ENCODE data around the gene PCSK4. TPM values are rescaled to one million over a fixed set of nuclear protein-coding genes. Genes with fewer than 3 reads are reported as not detected.

Gene PCSK4
- total and polyA plus RNA-seq, 9 of the 15 experiments (the other 6 are each of a cell fraction or from before 2014, with no cell fraction given), result 0.01 to 9.1 (median 2.1) TPM; not detected in 1

GRCh38 chr19:1538978-1539377 lies 48.8 kb upstream of the PCSK4 start:
- Histone ChIP-seq H3K4me1 (replicated peaks in 1 of 2; ENCODE audit: control insufficient read depth in 2 of 2, insufficient read depth in 2 of 2, low read length in 2 of 2) (peaks cover 8 to 23% of the 10 kb centered on the region in 2 experiments), H3K9ac (ENCODE audit: insufficient read depth in 1 of 2, low read depth in 2 of 2, low read length in 2 of 2) (peak overlapping the region in 1 of 2 experiments; percentile 24; a peak in 1 of 4 replicates), H4K20me1 (replicated peaks; ENCODE audit: control insufficient read depth, insufficient read depth, low read length) (no peaks in the 10 kb centered on the region), H3K27ac (ENCODE audit: extremely low read depth, low read depth, low read length) (no peak overlapping the region), H3K9me3 (replicated peaks; ENCODE audit: control insufficient read depth, insufficient read depth, low read depth, low read length) (no peaks in the 10 kb centered on the region), H3K36me3 (ENCODE audit: control insufficient read depth, insufficient read depth, low read length) (no peaks in the 10 kb centered on the region), H3K4me2 (ENCODE audit: insufficient read depth, low read length) (no peak overlapping the region), H3K79me2 (ENCODE audit: control insufficient read depth, insufficient read depth, low read length) (no peaks in the 10 kb centered on the region), H3K9me1 (ENCODE audit: control insufficient read depth, insufficient read depth, low read length) (no peaks in the 10 kb centered on the region), H2AFZ (ENCODE audit: low read depth, low read length) (no peak overlapping the region), H3K27me3 (ENCODE audit: control insufficient read depth in 2 of 2, insufficient read depth in 2 of 2, low read length in 2 of 2) (no peaks in the 10 kb centered on the region; a peak in 1 of 5 replicates), H3K4me3 (no peak overlapping the region)
- DNase-seq (ENCODE audit: extremely low read depth in 1 of 4, low spot score in 3 of 4), result no peak
- ChIA-PET POLR2A (no interaction called here), CTCF (ENCODE audit: low intra/inter-chr PET ratio) (no interaction called here)
- no peak for FAIRE-seq
- WGBS (ENCODE audit: insufficient coverage, low coverage, missing lambda C conversion rate), result 35% methylated on average over 7 of the region's 15 CpGs
- in situ Hi-C loops (cut with MboI), result no loop called here
- no peak for ATAC-seq
- intact Hi-C loops (cut with micrococcal nuclease), result no loop called here
- no peak for TF ChIP-seq TBP (optimal IDR thresholded peaks at IDR 0.05; ENCODE audit: low read depth, low read length)
- no peak for TF ChIP-seq ATF4 (CRISPR knock-in tag; IDR thresholded peaks at IDR 0.05)
- no peak for TF ChIP-seq ZKSCAN3 (CRISPR knock-in tag; IDR thresholded peaks at IDR 0.05)
- no peak for TF ChIP-seq PML (IDR thresholded peaks at IDR 0.05; ENCODE audit: low read length)
- TF ChIP-seq SMARCB1 (IDR thresholded peaks at IDR 0.05; ENCODE audit: insufficient read length, low read depth), result no peak
- TF ChIP-seq ETS2 (tag; IDR thresholded peaks at IDR 0.05; ENCODE audit: borderline replicate concordance, poor library complexity, severe bottlenecking), result no peak
- TF ChIP-seq PRDM10 (IDR thresholded peaks at IDR 0.05; ENCODE audit: partially characterized antibody), result no peak
- no peak for TF ChIP-seq ZFP36 (IDR thresholded peaks at IDR 0.05; ENCODE audit: low read depth, low read length, partially characterized antibody)
- no peak for TF ChIP-seq MAFG (tag; conservative IDR thresholded peaks at IDR 0.05)
- no peak for TF ChIP-seq XRCC4 (IDR thresholded peaks at IDR 0.05; ENCODE audit: extremely low read depth, insufficient read depth, insufficient read length)
- no peak for TF ChIP-seq CBFA2T2 (conservative IDR thresholded peaks at IDR 0.05)
- TF ChIP-seq SRF (CRISPR knock-in tag; IDR thresholded peaks at IDR 0.05), result no peak
- TF ChIP-seq ZNF165 (CRISPR knock-in tag; IDR thresholded peaks at IDR 0.05; ENCODE audit: borderline replicate concordance), result no peak
- no peak for TF ChIP-seq ZNF395 (CRISPR knock-in tag; IDR thresholded peaks at IDR 0.05)
- TF ChIP-seq NFIX (CRISPR knock-in tag; IDR thresholded peaks at IDR 0.05; ENCODE audit: low read depth), result no peak
- no peak for TF ChIP-seq ATF3 (IDR thresholded peaks at IDR 0.05)
- no peak for TF ChIP-seq ATF3 (CRISPR knock-in tag; conservative IDR thresholded peaks at IDR 0.05)
- no peak for TF ChIP-seq SPI1 (IDR thresholded peaks at IDR 0.05; ENCODE audit: borderline replicate concordance, low read depth, low read length)
- BruUV-seq (replicated peaks), result no TSS peak
